Naive thymus-derived CD4-positive, alpha-beta T cell (primary cell): ENCODE data around the gene GMCL1. TPM values are rescaled to one million over a fixed set of nuclear protein-coding genes. Genes with fewer than 3 reads are reported as not detected.
A peak's percentile ranks its signal among the peaks of the same experiment; 100 is the strongest.
"Not testable (repeated sequence)": the region's sequence is repeated elsewhere in the genome, so short reads cannot be mapped to it uniquely, and the experiment has no call there.

Experiments used
- ATAC-seq: fragments of 150-1000 bp; cut with Tn5 transposase; 2 replicates; pipeline ENCODE4 v1.10.0; 2021; ENCODE audit warnings: mild to moderate bottlenecking, moderate library complexity
- CTCF ChIA-PET: fragments of 350-600 bp; sonication (Branson Sonifier 250); formaldehyde crosslinking; loops from one replicate; lab custom pipeline; 2021; ENCODE audit warnings: antibody characterized with exemption; lab: Charles Lee
- POLR2A ChIA-PET: fragments of 350-600 bp; sonication (Branson Sonifier 250); formaldehyde crosslinking; loops from one replicate; lab custom pipeline; 2021; ENCODE audit warnings: antibody characterized with exemption, inconsistent platforms; lab: Charles Lee
- DNase-seq, 9 donors: peaks; one replicate each; pipeline versions ENCODE4 v3.0.0 to v3.0.0-alpha.2; 2020 to 2022; ENCODE audit warnings: mixed read lengths in 1 of 9
- H3K27ac ChIP-seq: one replicate; pipeline ENCODE4 v1.7.0; 2013; ENCODE audit warnings: mild to moderate bottlenecking, low read depth, low read length, moderate library complexity
- H3K27me3 ChIP-seq, 2 donors: one replicate each; pipeline ENCODE4 v1.7.0; 2013; ENCODE audit warnings: low read length in 2 of 2, mild to moderate bottlenecking in 2 of 2, moderate library complexity in 2 of 2; ENCODE audit not compliant: control insufficient read depth in 2 of 2, insufficient read depth in 2 of 2
- H3K36me3 ChIP-seq, 3 experiments: 1 replicate in 2 of 3; 2 replicates in 1 of 3; pipeline ENCODE4 v1.7.0; 2013; ENCODE audit warnings: low read length in 3 of 3, mild to moderate bottlenecking in 3 of 3, moderate library complexity in 1 of 3; ENCODE audit not compliant: insufficient read depth in 3 of 3, control insufficient read depth in 2 of 3
- H3K4me1 ChIP-seq, 2 donors: one replicate each; pipeline ENCODE4 v1.7.0; 2013; ENCODE audit warnings: low read length in 2 of 2, mild to moderate bottlenecking in 2 of 2, moderate library complexity in 1 of 2; ENCODE audit not compliant: control insufficient read depth in 2 of 2, insufficient read depth in 2 of 2
- H3K4me3 ChIP-seq: 2 replicates; pipeline ENCODE4 v1.7.0; 2013; ENCODE audit warnings: mild to moderate bottlenecking, low read length
- H3K9me3 ChIP-seq, 3 experiments: 1 replicate in 2 of 3; 2 replicates in 1 of 3; pipeline ENCODE4 v1.7.0; 2013; ENCODE audit warnings: low read length in 3 of 3; ENCODE audit not compliant: control insufficient read depth in 2 of 3
- H3K27ac Mint-ChIP-seq, 9 donors: one replicate each; pipeline ENCODE4 v1.8.0; 2020 to 2022; ENCODE audit warnings: mixed read lengths in 9 of 9, mild to moderate bottlenecking in 8 of 9, moderate library complexity in 5 of 9, inconsistent platforms in 2 of 9
- H3K27me3 Mint-ChIP-seq, 5 donors: one replicate each; pipeline ENCODE4 v1.8.0; 2021 to 2022; ENCODE audit warnings: mixed read lengths in 5 of 5, mild to moderate bottlenecking in 1 of 5
- H3K36me3 Mint-ChIP-seq, 5 donors: one replicate each; pipeline ENCODE4 v1.8.0; 2020 to 2022; ENCODE audit warnings: mixed read lengths in 5 of 5, mild to moderate bottlenecking in 3 of 5, inconsistent platforms in 1 of 5
- H3K4me1 Mint-ChIP-seq, 7 donors: one replicate each; pipeline ENCODE4 v1.8.0; 2020 to 2022; ENCODE audit warnings: mixed read lengths in 7 of 7, mild to moderate bottlenecking in 3 of 7, inconsistent platforms in 1 of 7
- H3K4me3 Mint-ChIP-seq, 10 donors: one replicate each; pipeline ENCODE4 v1.8.0; 2020 to 2022; ENCODE audit warnings: mild to moderate bottlenecking in 10 of 10, mixed read lengths in 10 of 10, moderate library complexity in 6 of 10, inconsistent platforms in 2 of 10
- H3K9me3 Mint-ChIP-seq, 11 donors: one replicate each; pipeline ENCODE4 v1.8.0; 2020 to 2022; ENCODE audit warnings: mixed read lengths in 11 of 11, mild to moderate bottlenecking in 4 of 11, inconsistent platforms in 1 of 11, moderate library complexity in 1 of 11
- intact Hi-C, 2 donors: fragments of 100-400 bp; cut with micrococcal nuclease; formaldehyde crosslinking; loops; one replicate each; pipeline ENCODE4 v1.15.1; 2023
- polyA plus RNA-seq, 2 donors: library from polyadenylated mRNA; unstranded; fragments of 300-500 nt; fragmentation: Illumina TruSeq; gene quantifications; one replicate each; pipeline ENCODE4 v1.2.3, GENCODE V29; 2021
- total RNA-seq, 6 experiments: library from RNA in 5 of 6; stranded (reverse) in 5 of 6; gene quantifications; 1 replicate in 5 of 6; 2 replicates in 1 of 6; pipeline ENCODE4 v1.2.3 and lab custom pipeline; 2021 to 2026

The GMCL1 gene
- total and polyA plus RNA-seq, 7 experiments from 2014 or later = 24.9 to 32.0 (median 27.3) TPM

GRCh38 chr2:69858261-69858660 is 28.8 kb downstream of the GMCL1 start:
- intact Hi-C loops = no loop called here
- H3K4me1 Mint-ChIP-seq = peaks cover 0 to 6% (median 0%) of the 10 kb centered on the region in 7 donors
- H3K36me3 Mint-ChIP-seq = peaks cover 0 to 22% (median 10%) of the 10 kb centered on the region in 5 donors
- no peak for DNase-seq
- POLR2A ChIA-PET = no interaction called here
- Histone ChIP-seq H3K36me3 (peaks cover 0 to 21% (median 2%) of the 10 kb centered on the region in 3 experiments), H3K4me3 (no peak overlapping the region), H3K27me3 (no peaks in the 10 kb centered on the region), H3K4me1 (no peaks in the 10 kb centered on the region), H3K27ac (no peak overlapping the region), H3K9me3 (no peaks in the 10 kb centered on the region)
- H3K9me3 Mint-ChIP-seq = no peaks in the 10 kb centered on the region
- no peaks in the 10 kb centered on the region for H3K27me3 Mint-ChIP-seq
- H3K27ac Mint-ChIP-seq = peak overlapping the region in 1 of 9 donors; percentile 41
- no peak overlapping the region for H3K4me3 Mint-ChIP-seq
- no peak for ATAC-seq
- CTCF ChIA-PET = no interaction called here

- POLR2A ChIA-PET = no interaction called here
These were observed 33.8 kb downstream of the GMCL1 start for GRCh38 chr2:69863298-69863697.

GRCh38 chr2:69888451-69888850 is 59.0 kb downstream of the GMCL1 start:
- no peaks in the 10 kb centered on the region for H3K27me3 Mint-ChIP-seq
- Histone ChIP-seq H3K4me3 (no peak overlapping the region), H3K9me3 (no peaks in the 10 kb centered on the region), H3K4me1 (peaks cover 3% of the 10 kb centered on the region in 2 donors), H3K36me3 (no peaks in the 10 kb centered on the region), H3K27ac (no peak overlapping the region), H3K27me3 (no peaks in the 10 kb centered on the region)
- H3K4me1 Mint-ChIP-seq = peaks cover 0 to 8% (median 7%) of the 10 kb centered on the region in 7 donors
- H3K9me3 Mint-ChIP-seq = peaks cover 0 to 7% (median 0%) of the 10 kb centered on the region in 11 donors
- ChIA-PET POLR2A (interaction anchor here (0.8 kb wide), 1 partner anchor 37 kb away, joined by 3 read pairs; no protein-coding TSS in a partner anchor), CTCF (no interaction called here)
- intact Hi-C loops = no loop called here
- ATAC-seq (no peak), DNase-seq (no peak)
- H3K27ac Mint-ChIP-seq = no peak overlapping the region
- H3K4me3 Mint-ChIP-seq = no peak overlapping the region
- H3K36me3 Mint-ChIP-seq = peaks cover 0 to 8% (median 0%) of the 10 kb centered on the region in 5 donors

More at GRCh38 chr2:69863298-69863697, 33.8 kb downstream of the GMCL1 start:
- peaks cover 11 to 28% (median 14%) of the 10 kb centered on the region in 5 donors for H3K36me3 Mint-ChIP-seq
- no peaks in the 10 kb centered on the region for H3K9me3 Mint-ChIP-seq
- no peak overlapping the region for H3K27ac ChIP-seq
- H3K4me3 Mint-ChIP-seq = no peak overlapping the region
- CTCF ChIA-PET = no interaction called here
- intact Hi-C loops = no loop called here
- no peaks in the 10 kb centered on the region for H3K4me1 ChIP-seq
- peaks cover 0 to 36% (median 6%) of the 10 kb centered on the region in 3 experiments for H3K36me3 ChIP-seq
- H3K27me3 ChIP-seq = no peaks in the 10 kb centered on the region
- DNase-seq = no peak
- no peaks in the 10 kb centered on the region for H3K9me3 ChIP-seq
- no peaks in the 10 kb centered on the region for H3K27me3 Mint-ChIP-seq
- H3K27ac Mint-ChIP-seq = no peak overlapping the region
- no peak for ATAC-seq
- no peak overlapping the region for H3K4me3 ChIP-seq
- peaks cover 0 to 3% (median 0%) of the 10 kb centered on the region in 7 donors for H3K4me1 Mint-ChIP-seq

GRCh38 chr2:69889302-69889701 is 59.8 kb downstream of the GMCL1 start:
- Mint-ChIP-seq H3K9me3 (peaks cover 0 to 7% (median 0%) of the 10 kb centered on the region in 11 donors), H3K36me3 (peaks cover 0 to 8% (median 0%) of the 10 kb centered on the region in 5 donors), H3K4me3 (no peak overlapping the region), H3K27ac (no peak overlapping the region), H3K4me1 (peaks cover 0 to 16% (median 13%) of the 10 kb centered on the region in 7 donors), H3K27me3 (no peaks in the 10 kb centered on the region)
- Histone ChIP-seq H3K36me3 (peaks cover 0 to 4% (median 0%) of the 10 kb centered on the region in 3 experiments), H3K4me1 (peaks cover 4 to 5% of the 10 kb centered on the region in 2 donors), H3K27ac (no peak overlapping the region), H3K4me3 (no peak overlapping the region), H3K27me3 (no peaks in the 10 kb centered on the region), H3K9me3 (no peaks in the 10 kb centered on the region)
- CTCF ChIA-PET = no interaction called here
- POLR2A ChIA-PET = interaction anchor here (0.6 kb wide), 1 partner anchor 7 kb away, joined by 4 read pairs; no protein-coding TSS in a partner anchor
- intact Hi-C loops = no loop called here
- ATAC-seq = no peak
- no peak for DNase-seq

GRCh38 chr2:69890881-69891280 is 61.4 kb downstream of the GMCL1 start:
- Histone ChIP-seq H3K4me1 (peaks cover 12 to 17% of the 10 kb centered on the region in 2 donors), H3K9me3 (no peaks in the 10 kb centered on the region), H3K4me3 (no peak overlapping the region), H3K27me3 (no peaks in the 10 kb centered on the region), H3K36me3 (peaks cover 0 to 13% (median 0%) of the 10 kb centered on the region in 3 experiments), H3K27ac (no peak overlapping the region)
- ChIA-PET CTCF (no interaction called here), POLR2A (interaction anchor here (0.9 kb wide), 1 partner anchor 23 kb away, joined by 3 read pairs; no protein-coding TSS in a partner anchor)
- intact Hi-C loops = loop anchor here in 1 of 2 donors (5.0 kb wide), 3 partner anchors 59 to 401 kb away; partner anchors contain the start of gene SNRPG
- ATAC-seq (no peak), DNase-seq (no peak)
- H3K27me3 Mint-ChIP-seq = no peaks in the 10 kb centered on the region
- H3K4me3 Mint-ChIP-seq = no peak overlapping the region
- H3K27ac Mint-ChIP-seq = no peak overlapping the region
- H3K36me3 Mint-ChIP-seq = peaks cover 0 to 10% (median 0%) of the 10 kb centered on the region in 5 donors
- H3K9me3 Mint-ChIP-seq = peaks cover 0 to 7% (median 0%) of the 10 kb centered on the region in 11 donors
- H3K4me1 Mint-ChIP-seq = peaks cover 8 to 30% (median 19%) of the 10 kb centered on the region in 7 donors

GRCh38 chr2:69892838-69893424 is 63.5 kb downstream of the GMCL1 start:
- H3K9me3 Mint-ChIP-seq, DNase-seq, H3K27me3 ChIP-seq, ATAC-seq, H3K27me3 Mint-ChIP-seq, H3K9me3 ChIP-seq: not testable (repeated sequence)
- Histone ChIP-seq H3K36me3 (peaks cover 0 to 33% (median 16%) of the 10 kb centered on the region in 3 experiments), H3K4me3 (peak overlapping the region; percentile 67), H3K4me1 (peaks cover 12 to 17% of the 10 kb centered on the region in 2 donors), H3K27ac (peak overlapping the region; percentile 91)
- Mint-ChIP-seq H3K4me3 (peak overlapping the region; percentile 90 to 100 (median 99)), H3K27ac (peak overlapping the region; percentile 93 to 100 (median 99)), H3K4me1 (peaks cover 12 to 46% (median 34%) of the 10 kb centered on the region in 7 donors), H3K36me3 (peaks cover 0 to 18% (median 12%) of the 10 kb centered on the region in 5 donors)
- intact Hi-C loops = loop anchor here (1.0 to 5.0 kb wide), 8 partner anchors 9 to 1102 kb away; partner anchors contain the start of genes GMCL1 (in 1 of the 2), MXD1 (in 1 of the 2), SNRPG (in 1 of the 2) and TEX261 (in 1 of the 2)
- POLR2A ChIA-PET = interaction anchor here (0.6 to 3.0 kb wide), 12 partner anchors 8 to 456 kb away, joined by 3 to 32 read pairs (median 4); partner anchors contain the start of genes FAM136A, MXD1, NFU1 and SNRPG
- CTCF ChIA-PET = interaction anchor here (0.7 kb wide), 1 partner anchor 264 kb away, joined by 3 read pairs; no protein-coding TSS in a partner anchor
